ENCODE results near the gene CYB561. TPM values are rescaled to one million over a fixed set of nuclear protein-coding genes. Genes with fewer than 3 reads are reported as not detected.

CYB561 gene
- total RNA-seq, 1 experiment from 2014 or later, result 29.1 TPM

DNA sequence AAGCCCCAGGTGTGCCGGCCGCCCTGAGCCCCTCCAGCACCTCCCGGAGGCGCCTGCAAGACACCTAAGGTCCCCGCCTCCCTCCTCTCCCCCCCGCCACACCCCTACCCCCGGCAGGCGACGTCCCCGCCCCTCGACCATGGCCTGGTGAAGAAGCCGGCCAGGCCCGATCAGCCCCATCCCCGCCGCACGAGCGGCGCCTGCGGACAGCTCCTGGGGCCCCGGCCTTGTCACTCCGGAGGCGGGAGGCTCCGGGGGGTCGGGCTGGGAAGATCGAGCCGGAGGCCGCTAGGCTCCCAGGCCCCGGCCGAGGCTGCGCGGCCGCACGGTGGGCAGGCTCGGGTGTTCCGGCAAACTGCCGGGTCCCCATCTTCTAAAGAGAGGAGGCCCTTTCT is 30.4 kb upstream of the CYB561 start:
- Histone ChIP-seq H3K9me3 (ENCODE audit: low read depth, low read length, poor library complexity, severe bottlenecking) (no peaks in the 10 kb centered on the region), H3K4me3 (ENCODE audit: low read depth, low read length, poor library complexity, severe bottlenecking) (peak overlapping the region; percentile 55), H3K36me3 (ENCODE audit: insufficient read depth, low read length, poor library complexity, severe bottlenecking) (no peaks in the 10 kb centered on the region), H3K27me3 (replicated peaks; ENCODE audit: insufficient read depth, low read depth, low read length, poor library complexity) (no peaks in the 10 kb centered on the region), H3K4me1 (ENCODE audit: insufficient read depth, low read length, poor library complexity, severe bottlenecking) (peaks cover 31% of the 10 kb centered on the region), H3K27ac (ENCODE audit: low read depth, low read length, poor library complexity, severe bottlenecking) (no peak overlapping the region)
- ChIA-PET POLR2A (ENCODE audit: low non-redundant PET) (no interaction called here), CTCF (no interaction called here)
- TF ChIP-seq, protein P1, sequence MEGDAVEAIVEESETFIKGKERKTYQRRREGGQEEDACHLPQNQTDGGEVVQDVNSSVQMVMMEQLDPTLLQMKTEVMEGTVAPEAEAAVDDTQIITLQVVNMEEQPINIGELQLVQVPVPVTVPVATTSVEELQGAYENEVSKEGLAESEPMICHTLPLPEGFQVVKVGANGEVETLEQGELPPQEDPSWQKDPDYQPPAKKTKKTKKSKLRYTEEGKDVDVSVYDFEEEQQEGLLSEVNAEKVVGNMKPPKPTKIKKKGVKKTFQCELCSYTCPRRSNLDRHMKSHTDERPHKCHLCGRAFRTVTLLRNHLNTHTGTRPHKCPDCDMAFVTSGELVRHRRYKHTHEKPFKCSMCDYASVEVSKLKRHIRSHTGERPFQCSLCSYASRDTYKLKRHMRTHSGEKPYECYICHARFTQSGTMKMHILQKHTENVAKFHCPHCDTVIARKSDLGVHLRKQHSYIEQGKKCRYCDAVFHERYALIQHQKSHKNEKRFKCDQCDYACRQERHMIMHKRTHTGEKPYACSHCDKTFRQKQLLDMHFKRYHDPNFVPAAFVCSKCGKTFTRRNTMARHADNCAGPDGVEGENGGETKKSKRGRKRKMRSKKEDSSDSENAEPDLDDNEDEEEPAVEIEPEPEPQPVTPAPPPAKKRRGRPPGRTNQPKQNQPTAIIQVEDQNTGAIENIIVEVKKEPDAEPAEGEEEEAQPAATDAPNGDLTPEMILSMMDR (conservative IDR thresholded peaks at IDR 0.05; ENCODE audit: low read depth, low read length), result no peak
- TF ChIP-seq EZH2 (IDR thresholded peaks at IDR 0.05; ENCODE audit: borderline replicate concordance, low read depth, low read length, poor library complexity, severe bottlenecking), result no peak
- BruUV-seq (replicated peaks), result no TSS peak
- DNase-seq (ENCODE audit: low spot score), result no peak
- intact Hi-C loops (cut with micrococcal nuclease; ENCODE audit: unreplicated experiment), result no loop called here

DNA sequence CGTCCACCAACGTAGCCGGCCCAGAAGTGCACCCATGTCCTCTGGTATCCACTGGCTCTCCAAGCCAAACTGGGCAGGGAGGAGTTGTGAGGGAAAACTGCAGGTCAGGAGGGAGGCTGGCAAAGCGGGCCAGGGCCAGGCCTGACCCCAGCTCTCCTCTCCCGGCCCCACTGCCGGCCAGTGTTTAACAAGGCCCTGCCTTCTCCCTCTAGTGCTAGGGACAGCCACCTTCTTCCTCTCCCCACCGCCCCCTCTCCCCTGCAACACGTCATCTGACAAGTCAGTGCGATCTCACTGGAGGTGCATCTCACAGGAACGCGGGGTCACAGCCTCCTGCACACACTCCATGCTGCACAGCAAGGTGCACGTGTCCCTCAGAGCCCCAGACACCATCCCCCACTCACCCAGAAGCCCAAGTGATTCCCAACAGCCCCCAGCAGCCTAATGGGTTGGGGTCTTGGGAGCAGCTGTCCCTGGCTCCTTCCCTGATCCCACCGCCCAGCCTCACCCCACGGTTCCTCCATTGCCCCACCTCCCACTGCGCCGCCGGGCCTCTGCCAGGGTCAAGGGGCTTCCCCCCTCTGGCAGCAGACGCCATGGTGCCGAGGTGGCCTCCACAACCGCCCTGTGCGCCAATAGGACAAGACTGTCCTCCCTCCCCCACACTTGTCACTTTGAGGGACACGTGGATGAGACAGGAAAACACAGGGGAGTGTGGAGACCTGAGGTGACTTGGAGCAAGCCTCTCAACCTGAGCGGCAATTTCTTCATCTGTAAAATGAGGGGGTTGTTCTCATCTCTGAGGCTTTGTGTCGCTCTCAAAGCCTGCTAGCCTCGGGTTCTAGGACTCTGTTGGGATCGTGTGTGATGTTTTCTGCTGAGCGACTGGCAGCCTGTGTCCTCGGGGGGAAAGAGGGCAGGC is 29.6 kb upstream of the CYB561 start:
- H3K36me3 ChIP-seq (ENCODE audit: insufficient read depth, low read length, poor library complexity, severe bottlenecking), result no peaks in the 10 kb centered on the region
- H3K9me3 ChIP-seq (ENCODE audit: low read depth, low read length, poor library complexity, severe bottlenecking), result no peaks in the 10 kb centered on the region
- peaks cover 31% of the 10 kb centered on the region for H3K4me1 ChIP-seq (ENCODE audit: insufficient read depth, low read length, poor library complexity, severe bottlenecking)
- ChIA-PET CTCF (no interaction called here), POLR2A (ENCODE audit: low non-redundant PET) (no interaction called here)
- H3K4me3 ChIP-seq (ENCODE audit: low read depth, low read length, poor library complexity, severe bottlenecking), result peak overlapping the region; percentile 55
- H3K27ac ChIP-seq (ENCODE audit: low read depth, low read length, poor library complexity, severe bottlenecking), result no peak overlapping the region
- no peak for DNase-seq (ENCODE audit: low spot score)
- TF ChIP-seq, protein P1 (conservative IDR thresholded peaks at IDR 0.05; ENCODE audit: low read depth, low read length), result no peak
- TF ChIP-seq EZH2 (IDR thresholded peaks at IDR 0.05; ENCODE audit: borderline replicate concordance, low read depth, low read length, poor library complexity, severe bottlenecking), result no peak
- no TSS peak for BruUV-seq (replicated peaks)
- H3K27me3 ChIP-seq (replicated peaks; ENCODE audit: insufficient read depth, low read depth, low read length, poor library complexity), result no peaks in the 10 kb centered on the region
- intact Hi-C loops (cut with micrococcal nuclease; ENCODE audit: unreplicated experiment), result no loop called here

DNA sequence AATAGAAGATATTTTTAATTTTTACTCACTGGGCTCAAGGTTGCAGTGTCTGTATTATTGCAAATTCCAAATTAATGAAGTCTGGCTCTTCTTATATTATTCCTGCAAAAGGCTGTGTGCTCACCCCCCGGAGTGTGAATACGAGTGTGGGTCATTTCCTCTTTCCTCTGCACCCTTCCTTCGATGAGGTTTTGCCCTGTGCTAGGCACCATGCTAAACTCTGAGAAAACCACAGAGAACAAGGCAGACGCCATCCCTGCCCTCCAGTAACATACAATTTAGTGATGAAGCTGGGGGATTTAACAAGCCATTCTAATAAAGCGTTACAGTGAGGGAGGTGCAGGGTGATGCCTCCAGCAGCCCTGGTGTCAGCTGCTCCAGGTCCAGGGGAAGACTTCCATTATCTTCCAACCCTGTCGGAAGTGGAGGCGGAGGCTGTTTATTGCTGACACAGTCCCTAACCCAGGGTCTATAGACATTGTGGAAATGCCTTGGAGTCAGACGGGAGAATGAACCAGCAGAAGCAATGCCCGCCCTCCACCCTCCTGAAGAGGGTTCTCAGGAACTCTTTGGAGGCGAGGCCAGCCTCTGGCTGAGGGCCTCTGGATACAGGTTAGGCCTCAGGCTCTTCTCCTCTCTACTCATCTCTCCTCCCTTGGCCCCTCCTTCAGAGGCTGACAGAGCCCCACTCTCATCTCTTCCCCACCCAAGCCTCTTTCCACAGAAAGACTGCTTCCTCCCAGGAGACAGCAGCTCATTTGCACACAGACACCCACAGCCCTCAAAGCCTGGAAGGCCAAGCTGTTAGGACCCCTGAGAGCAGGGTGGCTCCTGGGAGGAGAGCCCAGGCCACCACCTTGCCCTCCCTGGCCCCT is 28.7 kb upstream of the CYB561 start:
- Histone ChIP-seq H3K4me1 (ENCODE audit: insufficient read depth, low read length, poor library complexity, severe bottlenecking) (peaks cover 24% of the 10 kb centered on the region), H3K27me3 (replicated peaks; ENCODE audit: insufficient read depth, low read depth, low read length, poor library complexity) (no peaks in the 10 kb centered on the region), H3K27ac (ENCODE audit: low read depth, low read length, poor library complexity, severe bottlenecking) (no peak overlapping the region), H3K9me3 (ENCODE audit: low read depth, low read length, poor library complexity, severe bottlenecking) (no peaks in the 10 kb centered on the region), H3K4me3 (ENCODE audit: low read depth, low read length, poor library complexity, severe bottlenecking) (no peak overlapping the region), H3K36me3 (ENCODE audit: insufficient read depth, low read length, poor library complexity, severe bottlenecking) (no peaks in the 10 kb centered on the region)
- CTCF ChIA-PET, result interaction anchor here (1.4 kb wide), 1 partner anchor 49 kb away, joined by 3 read pairs; no protein-coding TSS in a partner anchor
- BruUV-seq (replicated peaks), result no TSS peak
- DNase-seq (ENCODE audit: low spot score), result no peak
- TF ChIP-seq EZH2 (IDR thresholded peaks at IDR 0.05; ENCODE audit: borderline replicate concordance, low read depth, low read length, poor library complexity, severe bottlenecking), result no peak
- TF ChIP-seq, protein P1 (conservative IDR thresholded peaks at IDR 0.05; ENCODE audit: low read depth, low read length), result no peak
- POLR2A ChIA-PET (ENCODE audit: low non-redundant PET), result no interaction called here
- intact Hi-C loops (cut with micrococcal nuclease; ENCODE audit: unreplicated experiment), result no loop called here

All from A673 (cell line).